ENCODE measurements around the gene PPIG.
"Not testable (repeated sequence)": the region's sequence is repeated elsewhere in the genome, so short reads cannot be mapped to it uniquely, and the experiment has no call there.

PPIG gene

GRCh38 chr2:169664978-169665930 lies 81.1 kb downstream of the PPIG start:
- DNase-seq = no peak

GRCh38 chr2:169667583-169667982 lies 83.4 kb downstream of the PPIG start:
- no peak for DNase-seq

- DNase-seq = no peak
These were observed 86.1 kb downstream of the PPIG start for GRCh38 chr2:169670215-169670651.

GRCh38 chr2:169670937-169671336 lies 86.8 kb downstream of the PPIG start:
- DNase-seq = no peak

- DNase-seq = no peak
These were observed 88.3 kb downstream of the PPIG start for GRCh38 chr2:169672406-169672805.

GRCh38 chr2:169673106-169673505 lies 89.0 kb downstream of the PPIG start:
- DNase-seq = no peak

- no peak for DNase-seq
These were observed 89.8 kb downstream of the PPIG start for GRCh38 chr2:169673921-169674320.

GRCh38 chr2:169676357-169676756 lies 92.2 kb downstream of the PPIG start:
- no peak for DNase-seq

- no peak for DNase-seq
These were observed 92.7 kb downstream of the PPIG start for GRCh38 chr2:169676850-169677249.

GRCh38 chr2:169683054-169683424 lies 98.9 kb downstream of the PPIG start:
- DNase-seq = no peak

GRCh38 chr2:169683425-169684134 lies 99.4 kb downstream of the PPIG start:
- no peak for DNase-seq

GRCh38 chr2:169684135-169684565 lies 100.0 kb downstream of the PPIG start:
- no peak for DNase-seq

GRCh38 chr2:169684712-169685111 lies 100.6 kb downstream of the PPIG start:
- not testable (repeated sequence) for DNase-seq

GRCh38 chr2:169686825-169687224 lies 102.7 kb downstream of the PPIG start:
- DNase-seq = not testable (repeated sequence)

- DNase-seq = not testable (repeated sequence)
These were observed 103.8 kb downstream of the PPIG start for GRCh38 chr2:169687943-169688342.

- DNase-seq = no peak
These were observed 106.8 kb downstream of the PPIG start for GRCh38 chr2:169690958-169691357.
